ENCODE data around the gene TCTN1. TPM values are rescaled to one million over a fixed set of nuclear protein-coding genes. Genes with fewer than 3 reads are reported as not detected.

The TCTN1 gene
- total and polyA plus RNA-seq, 2 of the 4 experiments (the other 2 are of a cell fraction): 11.7 to 18.8 TPM

DNA sequence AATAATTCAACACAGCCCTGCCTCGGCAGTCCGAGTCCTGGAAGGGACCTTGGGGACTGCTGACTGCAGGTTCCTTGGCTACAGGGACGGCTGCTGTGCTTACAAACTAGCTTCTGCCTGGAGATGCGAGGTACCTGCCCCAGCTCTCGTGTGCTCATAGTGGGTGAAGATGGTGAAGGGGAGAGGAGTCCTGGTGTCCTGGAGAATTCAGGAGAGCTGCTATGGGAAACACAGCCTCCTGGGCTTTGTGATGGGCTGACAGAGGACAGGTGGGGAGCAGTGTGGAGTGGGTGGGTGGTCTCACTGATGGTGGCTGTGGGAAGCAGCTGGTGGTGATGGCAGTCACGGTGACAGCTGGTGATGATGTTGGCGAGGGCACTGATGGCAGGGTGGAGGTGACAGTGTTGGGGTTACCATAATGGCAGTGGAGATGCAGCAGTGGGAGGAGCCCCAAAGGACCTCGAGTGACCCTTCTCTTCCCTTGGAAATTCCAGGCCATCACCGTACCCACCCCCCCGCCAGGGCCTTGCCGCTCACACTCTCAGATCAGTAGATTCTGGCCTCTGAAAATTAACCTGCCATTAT, 42.2 kb downstream of the TCTN1 start:
- intact Hi-C loops (cut with micrococcal nuclease) (no loop called here), dilution Hi-C loops (cut with HindIII; ENCODE audit: low sequenced_read_pairs, unreplicated experiment) (no loop called here), in situ Hi-C loops (cut with MboI; ENCODE audit: low sequenced_read_pairs) (no loop called here)
- H3K18ac ChIP-seq (ENCODE audit: low read depth, low read length): no peak overlapping the region
- no peak overlapping the region for H4K5ac ChIP-seq (ENCODE audit: low read depth, low read length)
- H4K91ac ChIP-seq (ENCODE audit: insufficient read depth, low read depth, low read length): no peak overlapping the region
- H3K56ac ChIP-seq (ENCODE audit: extremely low read depth, insufficient read depth, low read length): no peak overlapping the region
- no peak for ATAC-seq (ENCODE audit: low read depth)
- H3K23ac ChIP-seq (ENCODE audit: low read depth, low read length): no peak overlapping the region
- no peak for TF ChIP-seq NFE2L2 (IDR thresholded peaks at IDR 0.05; ENCODE audit: low read depth, low read length)
- TF ChIP-seq MAZ (IDR thresholded peaks at IDR 0.05; ENCODE audit: borderline replicate concordance, low read depth, low read length): no peak
- no peak for TF ChIP-seq RFX5 (IDR thresholded peaks at IDR 0.05; ENCODE audit: low read depth, low read length)
- no peak for TF ChIP-seq BHLHE40 (IDR thresholded peaks at IDR 0.05; ENCODE audit: low read depth, low read length)
- TF ChIP-seq, protein P1, sequence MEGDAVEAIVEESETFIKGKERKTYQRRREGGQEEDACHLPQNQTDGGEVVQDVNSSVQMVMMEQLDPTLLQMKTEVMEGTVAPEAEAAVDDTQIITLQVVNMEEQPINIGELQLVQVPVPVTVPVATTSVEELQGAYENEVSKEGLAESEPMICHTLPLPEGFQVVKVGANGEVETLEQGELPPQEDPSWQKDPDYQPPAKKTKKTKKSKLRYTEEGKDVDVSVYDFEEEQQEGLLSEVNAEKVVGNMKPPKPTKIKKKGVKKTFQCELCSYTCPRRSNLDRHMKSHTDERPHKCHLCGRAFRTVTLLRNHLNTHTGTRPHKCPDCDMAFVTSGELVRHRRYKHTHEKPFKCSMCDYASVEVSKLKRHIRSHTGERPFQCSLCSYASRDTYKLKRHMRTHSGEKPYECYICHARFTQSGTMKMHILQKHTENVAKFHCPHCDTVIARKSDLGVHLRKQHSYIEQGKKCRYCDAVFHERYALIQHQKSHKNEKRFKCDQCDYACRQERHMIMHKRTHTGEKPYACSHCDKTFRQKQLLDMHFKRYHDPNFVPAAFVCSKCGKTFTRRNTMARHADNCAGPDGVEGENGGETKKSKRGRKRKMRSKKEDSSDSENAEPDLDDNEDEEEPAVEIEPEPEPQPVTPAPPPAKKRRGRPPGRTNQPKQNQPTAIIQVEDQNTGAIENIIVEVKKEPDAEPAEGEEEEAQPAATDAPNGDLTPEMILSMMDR (conservative IDR thresholded peaks at IDR 0.05; ENCODE audit: low read depth, low read length): no peak
- TF ChIP-seq, protein P2, sequence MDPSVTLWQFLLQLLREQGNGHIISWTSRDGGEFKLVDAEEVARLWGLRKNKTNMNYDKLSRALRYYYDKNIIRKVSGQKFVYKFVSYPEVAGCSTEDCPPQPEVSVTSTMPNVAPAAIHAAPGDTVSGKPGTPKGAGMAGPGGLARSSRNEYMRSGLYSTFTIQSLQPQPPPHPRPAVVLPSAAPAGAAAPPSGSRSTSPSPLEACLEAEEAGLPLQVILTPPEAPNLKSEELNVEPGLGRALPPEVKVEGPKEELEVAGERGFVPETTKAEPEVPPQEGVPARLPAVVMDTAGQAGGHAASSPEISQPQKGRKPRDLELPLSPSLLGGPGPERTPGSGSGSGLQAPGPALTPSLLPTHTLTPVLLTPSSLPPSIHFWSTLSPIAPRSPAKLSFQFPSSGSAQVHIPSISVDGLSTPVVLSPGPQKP (IDR thresholded peaks at IDR 0.05; ENCODE audit: borderline replicate concordance, low read depth, low read length): no peak
- TF ChIP-seq FOS (IDR thresholded peaks at IDR 0.05; ENCODE audit: low read depth, low read length): no peak
- no peak for TF ChIP-seq MXI1 (IDR thresholded peaks at IDR 0.05; ENCODE audit: borderline replicate concordance, low read depth, low read length)
- TF ChIP-seq MAFK (IDR thresholded peaks at IDR 0.05; ENCODE audit: low read depth, low read length): no peak
- TF ChIP-seq USF2 (IDR thresholded peaks at IDR 0.05; ENCODE audit: low read depth, low read length): no peak
- no peak for TF ChIP-seq CHD1 (IDR thresholded peaks at IDR 0.05; ENCODE audit: low read depth, low read length)
- no peak for TF ChIP-seq SMC3 (IDR thresholded peaks at IDR 0.05; ENCODE audit: low read depth, low read length)
- no peak for TF ChIP-seq POLR2A (IDR thresholded peaks at IDR 0.05; ENCODE audit: low read depth, low read length)
- no peak for TF ChIP-seq RCOR1 (IDR thresholded peaks at IDR 0.05; ENCODE audit: insufficient replicate concordance, low read length)
- TF ChIP-seq CEBPB (IDR thresholded peaks at IDR 0.05; ENCODE audit: low read depth, low read length): no peak
- TF ChIP-seq RAD21 (IDR thresholded peaks at IDR 0.05; ENCODE audit: low read length): no peak
- no peak overlapping the region for H3K4me2 ChIP-seq (ENCODE audit: low read depth, low read length)
- H2AFZ ChIP-seq (replicated peaks; ENCODE audit: low read length, poor library complexity): no peak overlapping the region
- no peaks in the 10 kb centered on the region for H3K4me1 ChIP-seq (ENCODE audit: control insufficient read depth, insufficient read depth, low read length)
- no peak overlapping the region for H3K4me3 ChIP-seq (ENCODE audit: insufficient read depth, low read depth, low read length)
- H2BK20ac ChIP-seq (ENCODE audit: low read depth, low read length): no peak overlapping the region
- CTCF ChIA-PET: no interaction called here
- H3K79me1 ChIP-seq (ENCODE audit: low read depth in 1 of 2, low read length in 2 of 2): no peaks in the 10 kb centered on the region
- H3K9me1 ChIP-seq (ENCODE audit: insufficient read depth, low read length): no peaks in the 10 kb centered on the region
- H2BK5ac ChIP-seq (ENCODE audit: low read depth, low read length, poor library complexity, severe bottlenecking): no peak overlapping the region
- H3K27me3 ChIP-seq (ENCODE audit: control insufficient read depth, insufficient read depth, low read length): no peaks in the 10 kb centered on the region; the same call in 1 of the 2 replicates
- no peak overlapping the region for H2BK15ac ChIP-seq (ENCODE audit: low read depth, low read length)
- H3K4ac ChIP-seq (ENCODE audit: low read depth, low read length): no peak overlapping the region
- WGBS, 2 experiments (ENCODE audit: extremely low coverage in 2 of 2, insufficient read length in 1 of 2): 100% methylated on average over 5 of the region's 11 CpGs; no CpG with 5 or more reads in 1 of the 2 experiments
- H4K8ac ChIP-seq (ENCODE audit: low read depth in 2 of 2, low read length in 2 of 2): no peak overlapping the region
- no peak overlapping the region for H3K27ac ChIP-seq (ENCODE audit: insufficient read depth, low read length)
- H3K9ac ChIP-seq (ENCODE audit: low read depth, low read length): no peak overlapping the region
- DNase-seq: no peak
- BruUV-seq (replicated peaks): no TSS peak
- H2AK9ac ChIP-seq (replicated peaks; ENCODE audit: low read depth, low read length, poor library complexity): no peak overlapping the region
- POLR2A ChIA-PET (ENCODE audit: unreplicated experiment): no interaction called here
- no peak overlapping the region for H2AK5ac ChIP-seq (ENCODE audit: low read depth, low read length)
- peaks cover 1% of the 10 kb centered on the region; the same call in 1 of the 2 replicates for H3K36me3 ChIP-seq (ENCODE audit: control insufficient read depth, insufficient read depth, low read length)
- no peak overlapping the region for H2BK120ac ChIP-seq (ENCODE audit: low read depth, low read length)
- H4K20me1 ChIP-seq (ENCODE audit: insufficient read depth, low read length): no peaks in the 10 kb centered on the region
- H3K9me3 ChIP-seq (ENCODE audit: control insufficient read depth, insufficient read depth, low read length): no peaks in the 10 kb centered on the region
- H3K14ac ChIP-seq (replicated peaks; ENCODE audit: low read depth, low read length): no peak overlapping the region

Data from IMR-90 (cell line).